Upper lobe of left lung (tissue), 6 donors: ENCODE measurements around the gene KRT80. TPM values are rescaled to one million over a fixed set of nuclear protein-coding genes. Genes with fewer than 3 reads are reported as not detected.

Experiments
- ATAC-seq, 2 donors: fragments of 200-7000 bp; cut with Tn5 transposase; one replicate each; pipeline ENCODE4 v1.9.1; 2022; ENCODE audit warnings: mild to moderate bottlenecking in 2 of 2, moderate library complexity in 2 of 2; ENCODE audit not compliant: low FRiP score in 2 of 2
- DNase-seq, 2 donors: peaks; one replicate each; pipeline ENCODE4 v3.0.0-alpha.2; 2019 to 2020
- H3K27ac ChIP-seq, 4 donors: fragments of 200-600 bp; sonication (generic); one replicate each; pipeline ENCODE4 v1.5.1; 2016 to 2019
- H3K27me3 ChIP-seq, 4 donors: fragments of 200-600 bp; sonication (generic); one replicate each; pipeline ENCODE4 v1.5.1; 2017 to 2019
- H3K36me3 ChIP-seq, 4 donors: fragments of 200-600 bp; sonication (generic); one replicate each; pipeline ENCODE4 v1.5.1; 2016 to 2019
- H3K4me1 ChIP-seq, 4 donors: fragments of 200-600 bp; sonication (generic); one replicate each; pipeline ENCODE4 v1.5.1; 2018 to 2019
- H3K4me3 ChIP-seq, 4 donors: fragments of 200-600 bp; sonication (generic); one replicate each; pipeline ENCODE4 v1.5.1; 2017 to 2019; ENCODE audit warnings: mild to moderate bottlenecking in 2 of 4, moderate library complexity in 1 of 4
- H3K9me3 ChIP-seq, 4 donors: fragments of 200-600 bp; sonication (generic); one replicate each; pipeline ENCODE4 v1.5.1; 2018 to 2019
- EP300 ChIP-seq, 4 donors: sonication (generic); formaldehyde crosslinking; IDR thresholded peaks; one replicate each; pipeline ENCODE4 v1.5.1; 2017; ENCODE audit warnings: antibody characterized with exemption in 4 of 4, control low read depth in 2 of 4
- POLR2A ChIP-seq, 4 donors: fragments of 450-650 bp; IDR thresholded peaks; one replicate each; pipeline ENCODE4 v1.5.1; 2016 to 2017; ENCODE audit warnings: antibody characterized with exemption in 4 of 4, mild to moderate bottlenecking in 2 of 4
- POLR2AphosphoS5 ChIP-seq, 2 donors: sonication (generic); formaldehyde crosslinking; IDR thresholded peaks; one replicate each; pipeline ENCODE4 v1.5.1; 2017; ENCODE audit warnings: antibody characterized with exemption in 2 of 2
- WGBS, 2 donors: methylation state at CpG; one replicate each; pipeline ENCODE4 v1.1.5; 2017 to 2018; 5-methylcytosine and 5-hydroxymethylcytosine counted together
- total RNA-seq, 6 donors: library from RNA; depleted of rRNA in 4 of 6; stranded (reverse); fragments of >200 nt in 4 of 6; gene quantifications; one replicate each; pipeline versions ENCODE4 v1.1.0 to v1.2.1, GENCODE V29; 2016 to 2021
- TF ChIP-seq, protein P1 (sequence below), 6 experiments: fragments of 450-650 bp in 4 of 6; fragments of 200-600 bp in 2 of 6; sonication (generic) in 2 of 6; IDR thresholded peaks; one replicate each; pipeline ENCODE4 v1.5.1; 2016 to 2019; ENCODE audit warnings: antibody characterized with exemption in 6 of 6
- donor health status: DM: no; HTN: no; CAD: no; lungs with moderate emphysema.
- donor health status: DM: no; HTN: yes; CAD: no; lungs with severe emphysema.

Gene KRT80
- total RNA-seq, 6 donors from 2014 or later = 2.1 to 15.2 (median 6.6) TPM

- WGBS, 2 donors = 59 to 63% methylated on average over 8 of the region's 8 CpGs
- DNase-seq (no peak), ATAC-seq (no peak)
- peaks cover 54 to 71% (median 59%) of the 10 kb centered on the region in 4 donors for H3K4me1 ChIP-seq
- peak overlapping the region in 1 of 4 donors; percentile 90 for H3K27ac ChIP-seq
- no peak overlapping the region for H3K4me3 ChIP-seq
- no peaks in the 10 kb centered on the region for H3K27me3 ChIP-seq
- TF ChIP-seq, protein P1, sequence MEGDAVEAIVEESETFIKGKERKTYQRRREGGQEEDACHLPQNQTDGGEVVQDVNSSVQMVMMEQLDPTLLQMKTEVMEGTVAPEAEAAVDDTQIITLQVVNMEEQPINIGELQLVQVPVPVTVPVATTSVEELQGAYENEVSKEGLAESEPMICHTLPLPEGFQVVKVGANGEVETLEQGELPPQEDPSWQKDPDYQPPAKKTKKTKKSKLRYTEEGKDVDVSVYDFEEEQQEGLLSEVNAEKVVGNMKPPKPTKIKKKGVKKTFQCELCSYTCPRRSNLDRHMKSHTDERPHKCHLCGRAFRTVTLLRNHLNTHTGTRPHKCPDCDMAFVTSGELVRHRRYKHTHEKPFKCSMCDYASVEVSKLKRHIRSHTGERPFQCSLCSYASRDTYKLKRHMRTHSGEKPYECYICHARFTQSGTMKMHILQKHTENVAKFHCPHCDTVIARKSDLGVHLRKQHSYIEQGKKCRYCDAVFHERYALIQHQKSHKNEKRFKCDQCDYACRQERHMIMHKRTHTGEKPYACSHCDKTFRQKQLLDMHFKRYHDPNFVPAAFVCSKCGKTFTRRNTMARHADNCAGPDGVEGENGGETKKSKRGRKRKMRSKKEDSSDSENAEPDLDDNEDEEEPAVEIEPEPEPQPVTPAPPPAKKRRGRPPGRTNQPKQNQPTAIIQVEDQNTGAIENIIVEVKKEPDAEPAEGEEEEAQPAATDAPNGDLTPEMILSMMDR (IDR thresholded peaks at IDR 0.05) = no peak
- TF ChIP-seq POLR2A (IDR thresholded peaks at IDR 0.05) (no peak), POLR2AphosphoS5 (IDR thresholded peaks at IDR 0.05) (no peak), EP300 (IDR thresholded peaks at IDR 0.05) (no peak)
- no peaks in the 10 kb centered on the region for H3K9me3 ChIP-seq
- no peaks in the 10 kb centered on the region for H3K36me3 ChIP-seq
Observed at GRCh38 chr12:52123487-52124186, 68.2 kb downstream of the KRT80 start.

- TF ChIP-seq EP300 (IDR thresholded peaks at IDR 0.05) (no peak), POLR2A (IDR thresholded peaks at IDR 0.05) (no peak), POLR2AphosphoS5 (IDR thresholded peaks at IDR 0.05) (no peak)
- TF ChIP-seq, protein P1 (IDR thresholded peaks at IDR 0.05) = no peak
- WGBS, 2 donors = 88 to 96% methylated on average over 7 of the region's 7 CpGs
- no peaks in the 10 kb centered on the region for H3K27me3 ChIP-seq
Observed at GRCh38 chr12:52122904-52123303, 68.9 kb downstream of the KRT80 start.

DNA sequence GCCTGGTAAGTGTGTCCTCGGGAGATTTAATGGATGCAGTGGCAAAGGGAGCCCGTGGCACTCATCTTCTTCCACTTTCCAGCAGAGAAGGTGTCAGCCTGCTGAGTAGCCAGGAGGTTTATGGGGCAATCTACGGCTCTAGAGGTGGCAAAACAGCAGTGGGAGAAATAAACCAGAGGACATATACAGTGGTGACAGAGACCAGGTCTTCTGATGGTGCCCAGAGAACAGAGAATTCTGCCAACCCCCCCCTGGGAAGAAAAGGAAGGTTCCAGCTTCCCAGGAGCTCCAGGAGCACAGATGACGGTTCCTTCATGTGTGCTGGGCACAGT, 69.3 kb downstream of the KRT80 start:
- Histone ChIP-seq H3K36me3 (no peaks in the 10 kb centered on the region), H3K9me3 (no peaks in the 10 kb centered on the region), H3K4me1 (peaks cover 43 to 66% (median 55%) of the 10 kb centered on the region in 4 donors), H3K4me3 (no peak overlapping the region), H3K27me3 (no peaks in the 10 kb centered on the region), H3K27ac (peak overlapping the region in 1 of 4 donors; percentile 61)
- 75 to 77% methylated on average over 4 of the region's 4 CpGs for WGBS, 2 donors
- TF ChIP-seq EP300 (IDR thresholded peaks at IDR 0.05) (no peak), POLR2AphosphoS5 (IDR thresholded peaks at IDR 0.05) (no peak), POLR2A (IDR thresholded peaks at IDR 0.05) (no peak)
- TF ChIP-seq, protein P1 (IDR thresholded peaks at IDR 0.05) = no peak
- DNase-seq (no peak), ATAC-seq (no peak)

More at GRCh38 chr12:52122904-52123303, 68.9 kb downstream of the KRT80 start:
- peaks cover 47 to 67% (median 59%) of the 10 kb centered on the region in 4 donors for H3K4me1 ChIP-seq
- DNase-seq = no peak
- H3K9me3 ChIP-seq = no peaks in the 10 kb centered on the region
- H3K36me3 ChIP-seq = no peaks in the 10 kb centered on the region
- no peak overlapping the region for H3K4me3 ChIP-seq
- no peak for ATAC-seq
- no peak overlapping the region for H3K27ac ChIP-seq

DNA sequence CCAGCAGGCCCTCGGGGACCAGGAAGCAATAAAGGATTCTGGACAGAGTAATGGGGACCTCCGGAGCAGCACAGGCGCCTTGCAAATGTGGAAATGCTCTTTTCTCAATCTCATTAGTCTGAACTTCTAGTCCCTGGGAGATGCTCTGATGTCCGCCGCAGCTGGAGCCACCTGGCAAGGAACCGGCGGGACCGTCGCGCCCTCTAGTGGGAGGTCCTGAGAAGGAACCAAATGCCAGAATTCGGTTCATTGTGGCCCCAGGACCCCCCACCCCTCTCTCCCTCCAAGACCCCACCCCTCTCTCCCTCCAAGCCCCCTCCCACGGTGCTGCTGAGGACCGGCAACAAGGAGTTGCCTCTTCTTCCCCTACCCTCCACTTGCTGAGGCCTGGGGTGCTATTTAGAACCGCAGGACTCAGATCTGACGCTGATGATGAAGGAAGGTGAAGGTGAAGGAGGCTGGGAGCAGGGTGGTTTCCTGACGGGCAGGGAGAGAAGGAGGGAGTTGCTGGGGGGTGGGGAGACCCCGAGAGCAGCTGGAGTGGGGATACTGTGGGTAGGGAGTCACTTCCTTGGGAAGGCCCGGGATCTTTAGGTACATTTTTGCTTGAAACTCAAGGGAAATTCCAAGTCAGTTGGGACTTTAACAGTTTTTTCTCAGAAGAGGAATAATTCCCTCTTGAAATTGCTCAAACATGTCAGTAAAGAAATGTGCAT, 69.8 kb downstream of the KRT80 start:
- 13 to 29% methylated on average over 7 to 18 of the region's 18 CpGs for WGBS, 2 donors
- Histone ChIP-seq H3K4me1 (peaks cover 39 to 61% (median 50%) of the 10 kb centered on the region in 4 donors), H3K27ac (peak overlapping the region in 2 of 4 donors; percentile 40 to 61), H3K9me3 (no peaks in the 10 kb centered on the region), H3K36me3 (no peaks in the 10 kb centered on the region), H3K4me3 (no peak overlapping the region), H3K27me3 (no peaks in the 10 kb centered on the region)
- DNase-seq (peak; percentile 71 to 89), ATAC-seq (peak; percentile 49 to 73)
- TF ChIP-seq, protein P1 (IDR thresholded peaks at IDR 0.05) = peak; percentile 40 to 80 (median 56)
- TF ChIP-seq POLR2AphosphoS5 (IDR thresholded peaks at IDR 0.05) (peak in 1 of 2 donors; percentile 7), EP300 (IDR thresholded peaks at IDR 0.05) (no peak)
